ENCODE measurements around the gene FAM236C.
"Not testable (repeated sequence)": the region's sequence is repeated elsewhere in the genome, so short reads cannot be mapped to it uniquely, and the experiment has no call there.

GRCh38 chrX:72932283-72932682 lies 19.9 kb downstream of the FAM236C start:
- TF ChIP-seq POLR2A, CTCF, EP300, POLR2AphosphoS5 (IDR thresholded peaks at IDR 0.05): not testable (repeated sequence)

Measured in sigmoid colon (tissue), 4 donors.